Immature natural killer cell (primary cell): ENCODE measurements around the gene TLE1. TPM values are rescaled to one million over a fixed set of nuclear protein-coding genes. Genes with fewer than 3 reads are reported as not detected.
A peak's percentile ranks its signal among the peaks of the same experiment; 100 is the strongest.

ENCODE experiments used
- DNase-seq, 3 donors: peaks; one replicate each; pipeline ENCODE4 v3.0.0; 2022; ENCODE audit warnings: mixed read lengths in 1 of 3
- H3K27ac Mint-ChIP-seq, 6 donors: one replicate each; pipeline ENCODE4 v1.8.0; 2020; ENCODE audit warnings: mixed read lengths in 6 of 6, mild to moderate bottlenecking in 5 of 6, inconsistent platforms in 4 of 6, moderate library complexity in 3 of 6
- H3K27me3 Mint-ChIP-seq, 3 donors: one replicate each; pipeline ENCODE4 v1.8.0; 2020 to 2021; ENCODE audit warnings: low read depth in 3 of 3, mild to moderate bottlenecking in 3 of 3, mixed read lengths in 3 of 3, moderate library complexity in 3 of 3, inconsistent platforms in 1 of 3
- H3K36me3 Mint-ChIP-seq, 3 donors: one replicate each; pipeline ENCODE4 v1.8.0; 2020; ENCODE audit warnings: mixed read lengths in 3 of 3, inconsistent platforms in 2 of 3, mild to moderate bottlenecking in 2 of 3
- H3K4me1 Mint-ChIP-seq, 2 donors: one replicate each; pipeline ENCODE4 v1.8.0; 2020; ENCODE audit warnings: inconsistent platforms in 2 of 2, mild to moderate bottlenecking in 2 of 2, mixed read lengths in 2 of 2, moderate library complexity in 1 of 2
- H3K4me3 Mint-ChIP-seq, 5 donors: one replicate each; pipeline ENCODE4 v1.8.0; 2020; ENCODE audit warnings: mild to moderate bottlenecking in 5 of 5, mixed read lengths in 5 of 5, inconsistent platforms in 3 of 5, moderate library complexity in 3 of 5
- H3K9me3 Mint-ChIP-seq, 6 donors: one replicate each; pipeline ENCODE4 v1.8.0; 2020; ENCODE audit warnings: mild to moderate bottlenecking in 6 of 6, mixed read lengths in 6 of 6, inconsistent platforms in 4 of 6, moderate library complexity in 3 of 6
- polyA plus RNA-seq, 3 donors: library from polyadenylated mRNA; unstranded; fragments of 300-500 nt; fragmentation: Illumina TruSeq; gene quantifications; one replicate each; pipeline ENCODE4 v1.2.3, GENCODE V29; 2021

TLE1 gene
- polyA plus RNA-seq, 3 donors from 2014 or later: 63.9 to 97.9 (median 77.0) TPM

- DNase-seq: no peak
- peaks cover 27 to 33% of the 10 kb centered on the region in 2 donors for H3K4me1 Mint-ChIP-seq
- H3K27ac Mint-ChIP-seq: peak overlapping the region in 1 of 6 donors; percentile 39
- peaks cover 23 to 68% (median 66%) of the 10 kb centered on the region in 3 donors for H3K36me3 Mint-ChIP-seq
- no peaks in the 10 kb centered on the region for H3K9me3 Mint-ChIP-seq
- H3K27me3 Mint-ChIP-seq: peaks cover 0 to 2% (median 2%) of the 10 kb centered on the region in 3 donors
- no peak overlapping the region for H3K4me3 Mint-ChIP-seq
These were observed 84.1 kb downstream of the TLE1 start for GRCh38 chr9:81605170-81605670.

GRCh38 chr9:81604306-81605169, 84.8 kb downstream of the TLE1 start:
- peak overlapping the region; percentile 2 to 69 (median 14) for H3K27ac Mint-ChIP-seq
- peaks cover 0 to 2% (median 2%) of the 10 kb centered on the region in 3 donors for H3K27me3 Mint-ChIP-seq
- peaks cover 23 to 69% (median 66%) of the 10 kb centered on the region in 3 donors for H3K36me3 Mint-ChIP-seq
- peaks cover 22 to 26% of the 10 kb centered on the region in 2 donors for H3K4me1 Mint-ChIP-seq
- no peaks in the 10 kb centered on the region for H3K9me3 Mint-ChIP-seq
- no peak overlapping the region for H3K4me3 Mint-ChIP-seq
- no peak for DNase-seq

GRCh38 chr9:81602887-81603680, 86.3 kb downstream of the TLE1 start:
- Mint-ChIP-seq H3K4me3 (no peak overlapping the region), H3K36me3 (peaks cover 23 to 65% (median 65%) of the 10 kb centered on the region in 3 donors), H3K9me3 (no peaks in the 10 kb centered on the region), H3K4me1 (peaks cover 26 to 27% of the 10 kb centered on the region in 2 donors), H3K27me3 (peaks cover 0 to 5% (median 0%) of the 10 kb centered on the region in 3 donors), H3K27ac (peak overlapping the region in 5 of 6 donors; percentile 32 to 69 (median 51))
- DNase-seq: no peak

- H3K36me3 Mint-ChIP-seq: peaks cover 15 to 58% (median 55%) of the 10 kb centered on the region in 3 donors
- peak overlapping the region in 5 of 6 donors; percentile 3 to 69 (median 60) for H3K27ac Mint-ChIP-seq
- H3K9me3 Mint-ChIP-seq: no peaks in the 10 kb centered on the region
- DNase-seq: no peak
- peaks cover 0 to 7% (median 2%) of the 10 kb centered on the region in 3 donors for H3K27me3 Mint-ChIP-seq
- no peak overlapping the region for H3K4me3 Mint-ChIP-seq
- H3K4me1 Mint-ChIP-seq: peaks cover 26 to 30% of the 10 kb centered on the region in 2 donors
These were observed 87.4 kb downstream of the TLE1 start for GRCh38 chr9:81601639-81602623.

- peaks cover 12 to 48% (median 45%) of the 10 kb centered on the region in 3 donors for H3K36me3 Mint-ChIP-seq
- no peak for DNase-seq
- H3K4me3 Mint-ChIP-seq: no peak overlapping the region
- peaks cover 0 to 8% (median 2%) of the 10 kb centered on the region in 3 donors for H3K27me3 Mint-ChIP-seq
- peaks cover 36 to 41% of the 10 kb centered on the region in 2 donors for H3K4me1 Mint-ChIP-seq
- no peaks in the 10 kb centered on the region for H3K9me3 Mint-ChIP-seq
- peak overlapping the region in 2 of 6 donors; percentile 41 to 73 for H3K27ac Mint-ChIP-seq
These were observed 88.7 kb downstream of the TLE1 start for GRCh38 chr9:81600631-81601030.

GRCh38 chr9:81599837-81600236, 89.5 kb downstream of the TLE1 start:
- Mint-ChIP-seq H3K9me3 (no peaks in the 10 kb centered on the region), H3K4me3 (no peak overlapping the region), H3K4me1 (peaks cover 40 to 43% of the 10 kb centered on the region in 2 donors), H3K27ac (peak overlapping the region in 5 of 6 donors; percentile 10 to 73 (median 41)), H3K27me3 (peaks cover 0 to 8% (median 2%) of the 10 kb centered on the region in 3 donors), H3K36me3 (peaks cover 9 to 45% (median 37%) of the 10 kb centered on the region in 3 donors)
- no peak for DNase-seq

- H3K9me3 Mint-ChIP-seq: no peaks in the 10 kb centered on the region
- H3K27ac Mint-ChIP-seq: peak overlapping the region in 5 of 6 donors; percentile 86 to 96 (median 95)
- H3K4me3 Mint-ChIP-seq: peak overlapping the region in 3 of 5 donors; percentile 74 to 78 (median 76)
- peaks cover 0 to 8% (median 2%) of the 10 kb centered on the region in 3 donors for H3K27me3 Mint-ChIP-seq
- peaks cover 6 to 43% (median 35%) of the 10 kb centered on the region in 3 donors for H3K36me3 Mint-ChIP-seq
- peaks cover 51 to 53% of the 10 kb centered on the region in 2 donors for H3K4me1 Mint-ChIP-seq
- no peak for DNase-seq
These were observed 90.5 kb downstream of the TLE1 start for GRCh38 chr9:81598811-81599210.

- peak overlapping the region; percentile 74 to 85 (median 78) for H3K4me3 Mint-ChIP-seq
- H3K4me1 Mint-ChIP-seq: peaks cover 58% of the 10 kb centered on the region in 2 donors
- peak overlapping the region; percentile 86 to 96 (median 94) for H3K27ac Mint-ChIP-seq
These were observed 91.2 kb downstream of the TLE1 start for GRCh38 chr9:81598123-81598497.

GRCh38 chr9:81597419-81598122, 91.8 kb downstream of the TLE1 start:
- peaks cover 0 to 8% (median 2%) of the 10 kb centered on the region in 3 donors for H3K27me3 Mint-ChIP-seq
- H3K27ac Mint-ChIP-seq: peak overlapping the region; percentile 86 to 96 (median 94)
- peaks cover 10 to 42% (median 33%) of the 10 kb centered on the region in 3 donors for H3K36me3 Mint-ChIP-seq
- peak in 1 of 3 donors; percentile 22 for DNase-seq
- H3K9me3 Mint-ChIP-seq: no peaks in the 10 kb centered on the region
- peak overlapping the region; percentile 74 to 85 (median 78) for H3K4me3 Mint-ChIP-seq
- H3K4me1 Mint-ChIP-seq: peaks cover 63 to 64% of the 10 kb centered on the region in 2 donors

More at GRCh38 chr9:81598123-81598497, 91.2 kb downstream of the TLE1 start:
- DNase-seq: peak in 1 of 3 donors; percentile 28
- Mint-ChIP-seq H3K36me3 (peaks cover 6 to 44% (median 35%) of the 10 kb centered on the region in 3 donors), H3K9me3 (no peaks in the 10 kb centered on the region), H3K27me3 (peaks cover 0 to 8% (median 2%) of the 10 kb centered on the region in 3 donors)

- peak overlapping the region; percentile 86 to 96 (median 94) for H3K27ac Mint-ChIP-seq
- peaks cover 0 to 8% (median 2%) of the 10 kb centered on the region in 3 donors for H3K27me3 Mint-ChIP-seq
- peak; percentile 77 to 80 (median 78) for DNase-seq
- peaks cover 66% of the 10 kb centered on the region in 2 donors for H3K4me1 Mint-ChIP-seq
- no peaks in the 10 kb centered on the region for H3K9me3 Mint-ChIP-seq
- H3K36me3 Mint-ChIP-seq: peaks cover 10 to 37% (median 29%) of the 10 kb centered on the region in 3 donors
- H3K4me3 Mint-ChIP-seq: peak overlapping the region; percentile 74 to 85 (median 78)
These were observed 92.5 kb downstream of the TLE1 start for GRCh38 chr9:81596679-81597418.

GRCh38 chr9:81595887-81596543, 93.3 kb downstream of the TLE1 start:
- no peak for DNase-seq
- Mint-ChIP-seq H3K36me3 (peaks cover 15 to 38% (median 33%) of the 10 kb centered on the region in 3 donors), H3K27ac (peak overlapping the region; percentile 86 to 96 (median 94)), H3K9me3 (no peaks in the 10 kb centered on the region), H3K4me3 (peak overlapping the region; percentile 74 to 85 (median 78)), H3K4me1 (peaks cover 66% of the 10 kb centered on the region in 2 donors), H3K27me3 (peaks cover 0 to 8% (median 2%) of the 10 kb centered on the region in 3 donors)
